Activated CD4-positive, alpha-beta T cell treated with anti-CD3 and anti-CD28 coated beads, Interleukin-2, amount 50 U/mL, for 4 hours (primary cell): ENCODE measurements around the gene BMP5.

ENCODE experiments used
- DNase-seq, 2 experiments: peaks; one replicate each; pipeline ENCODE4 v3.0.0-alpha.2; 2020

Gene BMP5

GRCh38 chr6:55798571-55798970 lies 76.8 kb downstream of the BMP5 start:
- no peak for DNase-seq

DNA sequence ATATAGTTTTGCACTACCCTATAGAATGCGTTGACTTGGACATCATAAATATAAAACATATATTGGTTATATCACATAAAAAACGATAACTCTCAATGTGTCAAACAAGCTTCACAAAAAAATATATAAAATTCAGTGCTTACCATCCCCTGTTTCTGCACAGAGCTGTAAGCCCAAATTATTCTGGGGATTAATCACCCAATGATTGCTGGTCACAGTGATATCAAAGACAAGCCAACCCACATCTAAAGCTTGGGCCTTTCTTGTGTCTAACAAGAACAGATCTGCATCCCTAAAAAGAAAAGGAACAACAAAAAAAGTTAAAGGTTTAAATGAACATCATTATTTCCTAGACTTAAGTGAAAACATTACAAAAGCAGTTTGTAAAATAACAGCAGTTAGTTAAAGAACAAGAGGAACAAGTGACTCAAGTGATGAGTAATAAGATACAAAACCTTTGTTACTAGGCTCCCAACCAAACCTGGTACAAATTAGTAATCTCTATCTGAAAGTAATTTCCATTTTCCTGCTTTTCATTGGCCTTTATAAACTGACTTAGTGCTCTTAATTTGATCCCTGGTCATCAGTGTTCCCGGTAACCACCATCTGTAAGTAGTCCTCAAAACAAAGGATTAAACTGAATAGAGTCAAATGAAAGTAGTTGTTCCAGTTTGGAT lies 81.1 kb downstream of the BMP5 start:
- no peak for DNase-seq

GRCh38 chr6:55785273-55785672 lies 90.1 kb downstream of the BMP5 start:
- no peak for DNase-seq

DNA sequence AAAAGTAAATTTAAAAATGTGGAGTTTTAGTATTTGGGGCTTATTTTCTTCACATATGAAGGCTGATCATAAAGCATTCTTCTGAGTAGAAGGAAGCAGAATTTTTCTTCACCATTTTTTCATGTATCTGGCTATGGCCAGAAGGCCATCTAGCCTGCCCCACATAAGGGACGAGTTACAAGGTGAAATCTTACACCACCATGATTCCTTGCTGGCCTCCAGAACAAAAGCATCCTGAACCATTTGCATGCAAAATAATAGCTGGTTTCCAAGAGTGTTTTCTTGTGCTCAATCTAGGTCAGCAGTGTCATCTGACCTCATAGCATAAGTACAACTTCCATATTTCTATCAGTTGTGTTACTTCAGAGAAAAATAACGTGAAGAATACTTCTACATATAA lies 93.1 kb downstream of the BMP5 start:
- DNase-seq, result no peak

- no peak for DNase-seq
Measured at GRCh38 chr6:55778705-55779104, 96.7 kb downstream of the BMP5 start.

- no peak for DNase-seq
Measured at GRCh38 chr6:55777469-55777868, 97.9 kb downstream of the BMP5 start.

- DNase-seq, result no peak
Measured at GRCh38 chr6:55776113-55776512, 99.3 kb downstream of the BMP5 start.

DNA sequence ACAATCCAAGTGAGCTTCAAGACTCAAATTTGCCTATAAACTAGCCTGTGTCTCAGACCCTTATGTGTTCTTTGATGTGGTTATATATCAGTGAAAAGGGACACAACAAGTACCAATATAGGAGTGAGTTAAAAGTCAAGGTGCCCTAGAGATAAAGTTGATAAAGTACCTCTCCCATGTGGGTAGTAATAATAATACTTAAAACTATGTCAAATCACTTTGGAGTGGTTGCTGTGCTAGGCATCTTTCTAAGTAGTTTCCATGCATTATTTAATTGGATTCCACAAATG lies 100.4 kb downstream of the BMP5 start:
- no peak for DNase-seq

DNA sequence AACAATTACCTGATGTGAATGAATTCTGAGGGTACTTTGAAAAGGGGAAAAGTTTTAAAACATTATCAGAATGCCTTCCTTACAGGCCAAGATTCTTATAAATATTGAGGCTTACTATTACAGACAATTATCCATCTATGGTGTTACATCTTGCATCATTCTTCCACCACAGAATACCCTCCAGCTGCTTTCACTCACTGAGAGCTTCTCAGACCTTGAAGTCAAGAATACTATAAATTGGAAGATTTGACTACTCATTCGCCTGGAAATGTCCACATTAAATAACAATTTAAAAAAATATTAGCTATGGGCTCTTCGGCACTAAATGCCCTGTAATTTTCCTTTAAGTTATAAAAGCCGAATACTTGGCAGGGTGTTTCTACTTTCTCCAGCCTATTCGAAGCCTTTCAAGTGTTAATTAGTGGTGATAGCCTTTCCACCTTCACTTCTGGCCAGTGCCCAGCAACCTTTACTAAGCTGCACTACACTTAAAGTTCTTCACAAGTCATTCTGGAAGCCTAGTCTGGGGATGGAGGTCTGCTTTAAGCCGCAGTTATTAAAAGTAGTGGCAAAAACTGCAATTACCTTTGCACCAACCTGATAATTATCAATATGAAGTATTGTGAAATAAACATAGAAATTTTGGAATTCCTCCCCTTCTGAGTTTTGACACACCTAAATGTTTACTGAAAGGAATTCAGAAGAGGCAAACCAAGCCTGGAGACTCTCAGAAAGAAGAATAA lies 100.9 kb downstream of the BMP5 start:
- no peak for DNase-seq

- DNase-seq, result no peak
Measured at GRCh38 chr6:55773620-55774216, 101.7 kb downstream of the BMP5 start.

- no peak for DNase-seq
Measured at GRCh38 chr6:55772730-55773129, 102.7 kb downstream of the BMP5 start.

- DNase-seq, result no peak
Measured at GRCh38 chr6:55759536-55759935, 115.9 kb downstream of the BMP5 start.

DNA sequence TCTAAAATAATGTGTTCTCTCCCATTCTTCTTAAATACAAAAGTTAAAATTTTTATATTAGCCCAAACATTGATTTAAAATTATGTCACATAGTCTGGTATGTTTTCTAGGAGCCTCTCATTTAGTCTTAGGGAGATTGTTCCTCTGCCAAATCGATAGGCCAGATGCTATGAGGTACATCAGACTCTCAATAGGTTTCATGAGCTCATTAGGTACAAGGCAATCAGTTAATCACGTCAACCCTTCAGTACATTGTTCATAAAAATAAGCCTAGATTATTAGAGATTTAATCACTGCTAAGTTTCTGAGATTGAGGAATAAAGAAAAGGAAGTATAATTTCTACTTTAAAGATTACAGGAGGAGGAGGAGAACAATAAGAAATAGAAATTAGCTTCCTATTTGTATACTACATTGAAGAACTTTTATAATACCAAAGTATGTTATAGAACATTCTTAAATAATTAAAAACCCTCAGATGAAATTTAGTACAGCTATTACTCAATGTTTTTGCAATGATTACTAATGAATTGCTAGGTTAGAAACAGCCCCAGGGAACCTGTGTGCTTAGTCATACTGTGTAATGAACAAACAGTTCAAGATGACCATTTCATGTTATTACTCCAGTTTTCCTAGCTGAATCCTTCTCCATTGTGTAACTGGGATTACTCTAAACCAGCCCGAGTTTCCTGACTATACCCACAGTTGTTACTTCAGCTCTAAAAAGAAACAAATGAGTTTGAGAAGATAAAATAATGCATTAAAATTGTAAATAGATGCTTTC lies 117.0 kb downstream of the BMP5 start:
- DNase-seq, result no peak

- no peak for DNase-seq
Measured at GRCh38 chr6:55756531-55757031, 118.8 kb downstream of the BMP5 start.

DNA sequence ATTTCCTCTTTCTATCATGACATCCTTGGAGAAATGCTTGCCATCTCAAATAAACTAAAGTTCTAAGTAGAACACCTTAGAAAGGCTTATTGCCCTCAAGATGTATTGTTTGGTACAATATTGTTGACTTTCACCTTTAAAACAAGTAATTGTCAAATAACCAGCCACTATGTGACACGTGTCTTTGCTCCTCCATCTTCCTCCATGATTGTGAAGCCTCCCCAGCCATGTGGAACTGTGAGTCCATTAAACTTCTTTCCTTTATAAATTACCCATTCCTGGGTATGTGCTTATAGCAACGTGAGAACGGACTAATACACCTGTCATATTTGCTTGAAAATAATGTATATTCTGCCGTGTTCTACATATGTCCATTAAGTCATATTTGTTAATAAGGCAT lies 126.5 kb downstream of the BMP5 start:
- no peak for DNase-seq

DNA sequence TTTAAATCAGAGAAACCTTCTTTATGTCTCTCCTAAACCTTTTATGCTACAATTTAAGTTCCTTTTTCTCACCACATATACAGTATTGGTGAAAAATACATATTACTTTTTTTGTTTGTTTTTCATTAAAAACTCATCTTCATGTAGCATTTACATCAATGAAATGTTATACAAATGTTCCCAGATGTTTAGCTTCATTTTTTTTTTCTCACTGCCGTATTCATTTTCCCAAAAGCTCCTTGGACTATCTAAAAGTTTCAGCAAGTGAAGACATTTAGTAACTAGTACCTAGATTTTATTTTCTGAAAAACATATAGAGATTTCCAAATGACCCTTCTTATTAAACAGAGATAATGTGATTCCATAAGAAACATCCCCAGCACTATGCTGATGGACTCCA lies 128.9 kb downstream of the BMP5 start:
- DNase-seq, result no peak

GRCh38 chr6:55734256-55734655 lies 141.1 kb downstream of the BMP5 start:
- no peak for DNase-seq

- DNase-seq, result no peak
Measured at GRCh38 chr6:55729665-55730064, 145.7 kb downstream of the BMP5 start.

- no peak for DNase-seq
Measured at GRCh38 chr6:55726144-55726543, 149.2 kb downstream of the BMP5 start.

- DNase-seq, result no peak
Measured at GRCh38 chr6:55714831-55715230, 160.6 kb downstream of the BMP5 start.

- no peak for DNase-seq
Measured at GRCh38 chr6:55713436-55713835, 162.0 kb downstream of the BMP5 start.

GRCh38 chr6:55708711-55709110 lies 166.7 kb downstream of the BMP5 start:
- DNase-seq, result no peak
